ENCODE measurements around the gene CD160. TPM values are rescaled to one million over a fixed set of nuclear protein-coding genes. Genes with fewer than 3 reads are reported as not detected.
A peak's percentile ranks its signal among the peaks of the same experiment; 100 is the strongest.

Gene CD160
- polyA plus RNA-seq, 3 donors = 0.01 to 1.4 (median 0.16) TPM

DNA sequence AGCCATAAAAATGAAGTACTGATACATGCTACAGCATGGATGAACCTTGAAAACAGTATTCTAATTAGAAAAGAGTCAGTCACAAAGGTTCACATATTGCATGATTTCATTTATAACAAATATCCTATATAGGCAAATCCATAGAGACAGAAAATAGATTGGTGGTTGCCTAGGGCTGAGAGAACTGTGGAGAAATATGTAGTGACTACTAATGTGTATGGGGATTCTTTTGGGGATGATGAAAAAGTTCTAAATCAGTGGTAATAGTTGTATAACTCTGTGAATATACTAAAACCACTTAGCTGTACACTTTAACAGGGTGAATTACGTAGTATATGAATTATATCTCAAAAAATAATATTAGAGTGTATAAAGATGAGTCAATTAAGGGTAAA, 58.8 kb downstream of the CD160 start:
- WGBS (ENCODE audit: insufficient coverage) = no CpG with 5 or more reads among the region's 1 CpG
- no peaks in the 10 kb centered on the region for H3K9me3 Mint-ChIP-seq
- no peak overlapping the region for H3K4me3 ChIP-seq (replicated peaks in 1 of 3; ENCODE audit: low read depth in 2 of 3, low read length in 3 of 3)

DNA sequence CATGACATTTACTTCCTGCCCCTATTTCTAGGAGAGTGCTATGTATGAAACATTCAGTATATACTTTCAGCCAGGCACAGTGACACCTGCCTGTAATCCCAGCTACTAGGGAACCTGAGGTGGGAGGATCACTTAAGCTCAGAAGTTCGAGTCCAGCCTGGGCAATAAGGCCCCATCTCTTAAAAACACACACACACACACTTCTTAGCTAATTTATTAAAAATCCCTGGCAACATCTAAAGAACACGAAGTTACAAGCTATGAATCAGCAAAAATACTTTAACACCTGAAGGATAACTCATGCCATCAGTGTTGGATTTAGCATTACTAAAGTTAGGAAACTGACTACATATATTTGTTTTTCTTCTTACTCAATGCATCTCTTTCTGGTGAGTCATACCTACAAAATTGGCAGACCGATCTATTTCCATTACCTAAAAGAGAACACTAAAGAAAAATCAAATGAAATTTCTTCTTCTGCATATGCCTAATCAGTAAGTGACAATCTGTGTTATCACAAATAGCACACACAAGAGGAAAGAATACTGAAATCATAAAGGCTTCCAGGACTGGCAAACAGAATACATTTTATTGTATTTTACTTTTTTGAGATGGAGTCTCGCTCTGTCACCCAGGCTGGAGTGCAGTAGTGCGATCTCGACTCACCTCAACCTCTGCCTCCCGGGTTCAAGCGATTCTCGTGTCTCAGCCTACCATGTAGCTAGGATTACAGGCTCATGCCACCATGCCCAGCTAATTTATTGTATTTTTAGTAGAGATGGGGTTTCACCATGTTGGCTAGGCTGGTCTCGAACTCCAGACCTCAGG, 63.2 kb downstream of the CD160 start:
- no peak overlapping the region for H3K4me2 ChIP-seq (replicated peaks; ENCODE audit: extremely low read depth, low read length, poor library complexity, severe bottlenecking)
- TF ChIP-seq, protein P1, sequence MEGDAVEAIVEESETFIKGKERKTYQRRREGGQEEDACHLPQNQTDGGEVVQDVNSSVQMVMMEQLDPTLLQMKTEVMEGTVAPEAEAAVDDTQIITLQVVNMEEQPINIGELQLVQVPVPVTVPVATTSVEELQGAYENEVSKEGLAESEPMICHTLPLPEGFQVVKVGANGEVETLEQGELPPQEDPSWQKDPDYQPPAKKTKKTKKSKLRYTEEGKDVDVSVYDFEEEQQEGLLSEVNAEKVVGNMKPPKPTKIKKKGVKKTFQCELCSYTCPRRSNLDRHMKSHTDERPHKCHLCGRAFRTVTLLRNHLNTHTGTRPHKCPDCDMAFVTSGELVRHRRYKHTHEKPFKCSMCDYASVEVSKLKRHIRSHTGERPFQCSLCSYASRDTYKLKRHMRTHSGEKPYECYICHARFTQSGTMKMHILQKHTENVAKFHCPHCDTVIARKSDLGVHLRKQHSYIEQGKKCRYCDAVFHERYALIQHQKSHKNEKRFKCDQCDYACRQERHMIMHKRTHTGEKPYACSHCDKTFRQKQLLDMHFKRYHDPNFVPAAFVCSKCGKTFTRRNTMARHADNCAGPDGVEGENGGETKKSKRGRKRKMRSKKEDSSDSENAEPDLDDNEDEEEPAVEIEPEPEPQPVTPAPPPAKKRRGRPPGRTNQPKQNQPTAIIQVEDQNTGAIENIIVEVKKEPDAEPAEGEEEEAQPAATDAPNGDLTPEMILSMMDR (IDR thresholded peaks at IDR 0.05) = no peak
- Mint-ChIP-seq H3K36me3 (peaks cover 45 to 56% of the 10 kb centered on the region in 2 donors), H3K27ac (peak overlapping the region in 1 of 7 donors; percentile 56), H3K27me3 (ENCODE audit: low read depth in 3 of 3) (peaks cover 0 to under 1% (median 0%) of the 10 kb centered on the region in 3 donors), H3K4me3 (no peak overlapping the region), H3K9me3 (no peaks in the 10 kb centered on the region), H3K4me1 (peaks cover 11% of the 10 kb centered on the region)
- H3K9ac ChIP-seq (ENCODE audit: insufficient read depth, low read length, poor library complexity, severe bottlenecking) = no peak overlapping the region
- intact Hi-C loops (cut with micrococcal nuclease) = no loop called here
- no peaks in the 10 kb centered on the region for H3K79me2 ChIP-seq (ENCODE audit: insufficient read depth, low read length)
- no peak overlapping the region for H3K27ac ChIP-seq (ENCODE audit: low read depth in 1 of 2, low read length in 2 of 2)
- no peaks in the 10 kb centered on the region for H3K27me3 ChIP-seq (ENCODE audit: control insufficient read depth in 2 of 2, insufficient read depth in 2 of 2, low read length in 2 of 2)
- no peak for DNase-seq
- no peak overlapping the region for H2AFZ ChIP-seq (ENCODE audit: insufficient read depth, low read depth, low read length, poor library complexity, severe bottlenecking)
- 100% methylated on average over 1 of the region's 10 CpGs for WGBS (ENCODE audit: insufficient coverage)
- H3K4me3 ChIP-seq (replicated peaks in 1 of 3; ENCODE audit: low read depth in 2 of 3, low read length in 3 of 3) = no peak overlapping the region
- H3K36me3 ChIP-seq (replicated peaks in 1 of 2; ENCODE audit: control insufficient read depth in 1 of 2, insufficient read depth in 2 of 2, low read length in 2 of 2) = peaks cover 26 to 72% of the 10 kb centered on the region in 2 donors
- peaks cover 7% of the 10 kb centered on the region for H4K20me1 ChIP-seq (ENCODE audit: insufficient read depth, low read length)
- no peaks in the 10 kb centered on the region for H3K4me1 ChIP-seq (ENCODE audit: control insufficient read depth in 1 of 2, insufficient read depth in 2 of 2, low read length in 2 of 2)
- H3K9me3 ChIP-seq (replicated peaks in 1 of 2; ENCODE audit: control insufficient read depth in 1 of 2, insufficient read depth in 1 of 2, low read length in 2 of 2) = no peaks in the 10 kb centered on the region

More for the DNA sequence above, 58.8 kb downstream of the CD160 start:
- Histone ChIP-seq H3K79me2 (ENCODE audit: insufficient read depth, low read length) (no peaks in the 10 kb centered on the region), H3K36me3 (replicated peaks in 1 of 2; ENCODE audit: control insufficient read depth in 1 of 2, insufficient read depth in 2 of 2, low read length in 2 of 2) (peaks cover 9 to 45% of the 10 kb centered on the region in 2 donors), H3K4me2 (replicated peaks; ENCODE audit: extremely low read depth, low read length, poor library complexity, severe bottlenecking) (no peak overlapping the region), H2AFZ (ENCODE audit: insufficient read depth, low read depth, low read length, poor library complexity, severe bottlenecking) (no peak overlapping the region), H3K9ac (ENCODE audit: insufficient read depth, low read length, poor library complexity, severe bottlenecking) (no peak overlapping the region), H3K27me3 (ENCODE audit: control insufficient read depth in 2 of 2, insufficient read depth in 2 of 2, low read length in 2 of 2) (no peaks in the 10 kb centered on the region), H3K9me3 (replicated peaks in 1 of 2; ENCODE audit: control insufficient read depth in 1 of 2, insufficient read depth in 1 of 2, low read length in 2 of 2) (no peaks in the 10 kb centered on the region), H4K20me1 (ENCODE audit: insufficient read depth, low read length) (no peaks in the 10 kb centered on the region), H3K4me1 (ENCODE audit: control insufficient read depth in 1 of 2, insufficient read depth in 2 of 2, low read length in 2 of 2) (no peaks in the 10 kb centered on the region), H3K27ac (ENCODE audit: low read depth in 1 of 2, low read length in 2 of 2) (no peak overlapping the region)
- Mint-ChIP-seq H3K27ac (no peak overlapping the region), H3K4me1 (peaks cover 2% of the 10 kb centered on the region), H3K27me3 (ENCODE audit: low read depth in 3 of 3) (no peaks in the 10 kb centered on the region), H3K4me3 (no peak overlapping the region), H3K36me3 (peaks cover 33 to 50% of the 10 kb centered on the region in 2 donors)
- TF ChIP-seq, protein P1 (IDR thresholded peaks at IDR 0.05) = no peak
- DNase-seq = no peak
- intact Hi-C loops (cut with micrococcal nuclease) = no loop called here
